GM12892 (cell line): ENCODE data around the gene SMARCB1.

ENCODE experiments used
- POLR2A ChIP-seq: IDR thresholded peaks from 2 replicates; pipeline ENCODE4 v1.6.1; 2011; ENCODE audit warnings: low read depth, low read length, control low read depth
- POLR2AphosphoS5 ChIP-seq: IDR thresholded peaks from 2 replicates; pipeline ENCODE4 v1.6.1; 2011; ENCODE audit warnings: low read depth, low read length, control low read depth

DNA sequence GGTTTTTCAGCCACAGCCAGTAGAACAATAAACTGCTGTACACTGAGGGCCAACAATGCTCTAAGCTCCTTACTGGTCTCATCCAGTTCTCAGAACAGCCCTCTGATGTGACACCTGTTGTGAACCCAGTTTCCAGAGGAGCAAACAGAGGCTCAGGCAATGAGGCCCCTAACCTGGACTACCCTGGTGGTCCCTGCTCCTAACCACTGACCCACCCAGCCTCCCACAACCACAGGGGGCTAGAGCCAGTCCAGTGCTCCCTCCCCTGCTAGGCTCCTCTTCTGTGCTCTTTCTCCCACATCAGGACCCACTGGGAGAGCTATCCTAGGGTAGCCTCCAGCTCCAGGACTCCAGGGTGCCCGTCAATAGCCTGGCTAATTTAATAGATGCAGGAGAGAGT is 4.1 kb upstream of the SMARCB1 start:
- TF ChIP-seq POLR2A = no peak
- no peak for TF ChIP-seq POLR2AphosphoS5
